Chondrocyte (in vitro differentiated cells): ENCODE results near the gene ST7. TPM values are rescaled to one million over a fixed set of nuclear protein-coding genes. Genes with fewer than 3 reads are reported as not detected.
"Not testable (repeated sequence)": the region's sequence is repeated elsewhere in the genome, so short reads cannot be mapped to it uniquely, and the experiment has no call there.

ENCODE experiments used
- DNase-seq: peaks from one replicate; pipeline ENCODE4 v3.0.0; 2021; ENCODE audit warnings: mixed read lengths, low spot score
- H3K27ac Mint-ChIP-seq: one replicate; pipeline ENCODE4 v1.8.0; 2021; ENCODE audit warnings: mild to moderate bottlenecking, moderate library complexity, mixed read lengths; ENCODE audit not compliant: unreplicated experiment
- H3K27me3 Mint-ChIP-seq: 2 replicates; pipeline ENCODE4 v1.8.0; 2021; ENCODE audit warnings: low read depth, mixed read lengths
- H3K36me3 Mint-ChIP-seq: 2 replicates; pipeline ENCODE4 v1.8.0; 2021; ENCODE audit warnings: low read depth, mixed read lengths
- H3K4me1 Mint-ChIP-seq: 2 replicates; pipeline ENCODE4 v1.8.0; 2021; ENCODE audit warnings: low read depth, mild to moderate bottlenecking, mixed read lengths
- H3K4me3 Mint-ChIP-seq: one replicate; pipeline ENCODE4 v1.8.0; 2021; ENCODE audit warnings: mild to moderate bottlenecking, moderate library complexity, mixed read lengths; ENCODE audit not compliant: unreplicated experiment
- H3K9me3 Mint-ChIP-seq: 2 replicates; pipeline ENCODE4 v1.8.0; 2021; ENCODE audit warnings: low read depth, mixed read lengths
- total RNA-seq: library from RNA; stranded (reverse); gene quantifications from 3 replicates; pipeline ENCODE4 v1.2.1, GENCODE V29; 2021
- TF ChIP-seq, protein P1 (sequence below): fragments of 200-600 bp; sonication (generic); IDR thresholded peaks from 2 replicates; pipeline ENCODE4 v1.5.0; 2021; ENCODE audit warnings: antibody characterized with exemption, mild to moderate bottlenecking, moderate library complexity

ST7 gene
- total RNA-seq, 1 donor from 2014 or later: 69.7 TPM

DNA sequence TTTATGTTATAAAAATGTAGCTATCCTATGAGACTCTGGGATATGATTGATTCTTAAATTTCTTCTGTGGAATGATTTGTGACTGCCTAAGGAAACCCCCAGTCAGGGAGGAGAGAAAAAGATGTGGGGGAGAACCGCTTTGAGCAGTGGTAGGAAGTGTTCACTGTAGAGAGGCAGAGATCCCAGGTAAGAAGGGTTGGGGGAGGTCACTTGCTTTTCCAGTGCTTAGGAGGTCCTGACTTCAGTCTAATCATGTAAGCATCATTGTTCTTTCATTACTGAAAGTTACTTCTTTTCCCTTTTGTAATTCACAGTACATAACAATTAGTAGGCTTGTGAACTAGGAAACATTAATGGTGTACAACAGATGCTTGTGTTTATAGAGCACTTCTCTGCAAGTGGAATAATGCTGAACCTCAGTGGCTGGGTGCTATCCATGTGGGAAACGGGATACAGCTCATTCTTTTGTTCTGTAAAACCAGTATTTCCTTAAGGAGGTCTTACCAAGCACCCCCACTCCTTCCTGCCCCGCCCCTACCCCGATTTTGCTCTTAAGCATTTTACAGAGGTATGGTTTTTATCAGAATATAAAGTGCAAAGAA, 165.4 kb downstream of the ST7 start:
- H3K4me3 Mint-ChIP-seq: no peak overlapping the region

DNA sequence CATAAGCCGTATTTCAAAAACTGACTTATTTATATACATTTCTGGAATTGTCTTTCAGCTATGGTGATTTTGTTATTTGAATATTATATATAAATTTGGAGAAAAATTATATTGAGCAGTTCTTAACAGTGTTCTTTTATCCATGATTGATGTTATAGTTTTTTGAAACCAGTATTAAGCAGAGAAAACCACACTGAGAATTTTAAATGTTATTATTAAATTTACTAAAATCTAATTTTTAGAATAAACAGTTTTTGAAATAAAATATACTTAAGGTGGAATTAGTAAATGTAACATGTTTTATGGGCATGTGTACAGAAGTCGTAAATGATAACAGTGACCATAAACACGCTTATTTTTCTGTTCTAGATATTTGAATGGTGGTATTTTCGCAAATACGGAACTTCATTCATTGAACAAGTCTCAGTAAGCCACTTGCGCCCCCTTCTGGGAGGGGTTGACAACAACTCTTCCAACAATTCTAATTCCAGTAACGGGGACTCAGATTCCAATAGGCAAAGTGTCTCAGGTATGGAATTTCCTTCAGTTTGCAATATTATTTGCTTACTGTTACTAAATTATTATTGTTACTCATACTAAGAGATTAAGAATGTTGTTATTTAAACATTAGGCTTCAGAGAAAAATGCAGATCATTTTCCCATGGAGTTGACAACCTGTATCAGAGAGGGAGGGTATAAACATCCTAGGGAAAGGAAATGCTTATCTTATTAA, 166.1 kb downstream of the ST7 start:
- H3K27ac Mint-ChIP-seq: no peak overlapping the region
- H3K4me1 Mint-ChIP-seq: peaks cover 60% of the 10 kb centered on the region
- H3K4me3 Mint-ChIP-seq: no peak overlapping the region
- DNase-seq: no peak
- no peaks in the 10 kb centered on the region for H3K9me3 Mint-ChIP-seq
- no peaks in the 10 kb centered on the region for H3K27me3 Mint-ChIP-seq
- H3K36me3 Mint-ChIP-seq: peaks cover 15% of the 10 kb centered on the region
- TF ChIP-seq, protein P1, sequence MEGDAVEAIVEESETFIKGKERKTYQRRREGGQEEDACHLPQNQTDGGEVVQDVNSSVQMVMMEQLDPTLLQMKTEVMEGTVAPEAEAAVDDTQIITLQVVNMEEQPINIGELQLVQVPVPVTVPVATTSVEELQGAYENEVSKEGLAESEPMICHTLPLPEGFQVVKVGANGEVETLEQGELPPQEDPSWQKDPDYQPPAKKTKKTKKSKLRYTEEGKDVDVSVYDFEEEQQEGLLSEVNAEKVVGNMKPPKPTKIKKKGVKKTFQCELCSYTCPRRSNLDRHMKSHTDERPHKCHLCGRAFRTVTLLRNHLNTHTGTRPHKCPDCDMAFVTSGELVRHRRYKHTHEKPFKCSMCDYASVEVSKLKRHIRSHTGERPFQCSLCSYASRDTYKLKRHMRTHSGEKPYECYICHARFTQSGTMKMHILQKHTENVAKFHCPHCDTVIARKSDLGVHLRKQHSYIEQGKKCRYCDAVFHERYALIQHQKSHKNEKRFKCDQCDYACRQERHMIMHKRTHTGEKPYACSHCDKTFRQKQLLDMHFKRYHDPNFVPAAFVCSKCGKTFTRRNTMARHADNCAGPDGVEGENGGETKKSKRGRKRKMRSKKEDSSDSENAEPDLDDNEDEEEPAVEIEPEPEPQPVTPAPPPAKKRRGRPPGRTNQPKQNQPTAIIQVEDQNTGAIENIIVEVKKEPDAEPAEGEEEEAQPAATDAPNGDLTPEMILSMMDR: peak; percentile 98

More for the DNA sequence above, 165.4 kb downstream of the ST7 start:
- Mint-ChIP-seq H3K27ac (peak overlapping the region; percentile 18), H3K27me3 (no peaks in the 10 kb centered on the region), H3K4me1 (peaks cover 60% of the 10 kb centered on the region), H3K36me3 (peaks cover 15% of the 10 kb centered on the region), H3K9me3 (no peaks in the 10 kb centered on the region)
- TF ChIP-seq, protein P1: no peak
- DNase-seq: no peak

GRCh38 chr7:117120321-117120720, 167.0 kb downstream of the ST7 start:
- DNase-seq, H3K4me3 Mint-ChIP-seq, H3K27me3 Mint-ChIP-seq, H3K9me3 Mint-ChIP-seq: not testable (repeated sequence)
- Mint-ChIP-seq H3K4me1 (peaks cover 66% of the 10 kb centered on the region), H3K27ac (peak overlapping the region; percentile 24), H3K36me3 (peaks cover 13% of the 10 kb centered on the region)

GRCh38 chr7:117122036-117122435, 168.7 kb downstream of the ST7 start:
- H3K27ac Mint-ChIP-seq: peak overlapping the region; percentile 53
- peaks cover 78% of the 10 kb centered on the region for H3K4me1 Mint-ChIP-seq

DNA sequence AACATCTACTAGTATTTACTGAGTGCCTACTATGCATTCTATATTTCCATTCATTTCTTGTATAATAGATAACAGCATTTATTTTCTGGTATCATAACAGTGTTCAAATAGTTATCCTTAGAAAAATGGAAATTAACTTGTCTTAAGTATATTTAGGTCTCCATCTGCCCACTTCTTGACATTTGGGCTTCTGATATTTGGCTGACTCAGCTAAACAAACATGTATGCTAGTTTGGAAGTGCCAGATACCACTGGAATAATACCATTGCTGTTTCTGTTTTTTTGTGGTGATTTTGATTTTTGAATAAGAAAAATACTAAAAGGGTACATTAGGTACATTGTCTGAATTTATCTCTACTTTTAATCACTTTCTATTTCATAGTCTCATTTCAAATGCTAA, 169.2 kb downstream of the ST7 start:
- Mint-ChIP-seq H3K27me3 (no peaks in the 10 kb centered on the region), H3K27ac (peak overlapping the region; percentile 75), H3K9me3 (no peaks in the 10 kb centered on the region), H3K36me3 (peaks cover 9% of the 10 kb centered on the region), H3K4me3 (no peak overlapping the region), H3K4me1 (peaks cover 83% of the 10 kb centered on the region)
- no peak for DNase-seq
- TF ChIP-seq, protein P1: no peak

More at GRCh38 chr7:117122036-117122435, 168.7 kb downstream of the ST7 start:
- not testable (repeated sequence) for H3K9me3 Mint-ChIP-seq, H3K36me3 Mint-ChIP-seq, DNase-seq, H3K27me3 Mint-ChIP-seq, H3K4me3 Mint-ChIP-seq

- Mint-ChIP-seq H3K4me1 (peaks cover 89% of the 10 kb centered on the region), H3K4me3 (no peak overlapping the region), H3K9me3 (no peaks in the 10 kb centered on the region)
Observed at GRCh38 chr7:117123311-117123926, 170.1 kb downstream of the ST7 start.

More at GRCh38 chr7:117123311-117123926, 170.1 kb downstream of the ST7 start:
- peaks cover 9% of the 10 kb centered on the region for H3K36me3 Mint-ChIP-seq
- H3K27ac Mint-ChIP-seq: peak overlapping the region; percentile 75
- H3K27me3 Mint-ChIP-seq: no peaks in the 10 kb centered on the region
- TF ChIP-seq, protein P1: no peak
- DNase-seq: no peak
